ENCODE results near the gene ARPC5. TPM values are rescaled to one million over a fixed set of nuclear protein-coding genes. Genes with fewer than 3 reads are reported as not detected.

ARPC5 gene
- total RNA-seq, 2 donors from 2014 or later, result 39.2 to 47.0 TPM

- no peak for TF ChIP-seq CTCF (IDR thresholded peaks at IDR 0.05)
- Histone ChIP-seq H3K4me3 (no peak overlapping the region), H3K27me3 (no peaks in the 10 kb centered on the region), H3K36me3 (no peaks in the 10 kb centered on the region), H3K9me3 (no peaks in the 10 kb centered on the region), H3K4me1 (peaks cover 0 to 10% of the 10 kb centered on the region in 2 donors), H3K27ac (no peak overlapping the region)
- no peak for DNase-seq (ENCODE audit: low spot score)
These were observed 62.9 kb downstream of the ARPC5 start for GRCh38 chr1:183572721-183573120.

- no peaks in the 10 kb centered on the region for H3K36me3 ChIP-seq
- no peaks in the 10 kb centered on the region for H3K27me3 ChIP-seq
- no peak for DNase-seq (ENCODE audit: low spot score)
- H3K27ac ChIP-seq, result no peak overlapping the region
- H3K4me1 ChIP-seq, result peaks cover 0 to 18% of the 10 kb centered on the region in 2 donors
- TF ChIP-seq CTCF (IDR thresholded peaks at IDR 0.05), result no peak
- H3K9me3 ChIP-seq, result no peaks in the 10 kb centered on the region
- H3K4me3 ChIP-seq, result no peak overlapping the region
These were observed 63.8 kb downstream of the ARPC5 start for GRCh38 chr1:183571678-183572268.

Other genes with a start within 250 kb of the ARPC5 start
- 10 to 100 TPM; 38.6 to 40.0 TPM for gene NMNAT2, start 217.4 kb downstream of the ARPC5 start, total RNA-seq
- 10 to 100 TPM; 42.0 to 43.6 TPM for gene SMG7, start 163.3 kb downstream of the ARPC5 start, total RNA-seq
- 10 to 100 TPM in 1 of 2 donors, 1 to 10 TPM in 1; 3.2 to 10.7 TPM for gene NCF2, start 45.3 kb downstream of the ARPC5 start, total RNA-seq
- not detected for gene APOBEC4, start 17.5 kb upstream of the ARPC5 start, total RNA-seq
- gene RGL1, start 169.3 kb upstream of the ARPC5 start, total RNA-seq, result 10 to 100 TPM; 14.9 to 22.7 TPM

Data from right atrium auricular region (tissue), 2 donors.